KOPT-K1 (cell line): ENCODE data around the gene RSAD2.

Experiments used
- H3K27ac ChIP-seq: fragments of 200-600 bp; sonication (generic); 2 replicates; pipeline ENCODE4 v1.5.1; 2016; ENCODE audit warnings: antibody characterized with exemption, mild to moderate bottlenecking, low read depth, low read length; ENCODE audit not compliant: poor library complexity, severe bottlenecking
- H3K36me3 ChIP-seq: fragments of 200-600 bp; sonication (generic); 2 replicates; pipeline ENCODE4 v1.5.1; 2017; ENCODE audit warnings: antibody characterized with exemption, mild to moderate bottlenecking, low read length, moderate library complexity; ENCODE audit not compliant: insufficient read depth
- H3K9me3 ChIP-seq: fragments of 200-600 bp; sonication (generic); 2 replicates; pipeline ENCODE4 v1.5.1; 2017; ENCODE audit warnings: antibody characterized with exemption, low read length, mild to moderate bottlenecking; ENCODE audit not compliant: insufficient read depth, poor library complexity, severe bottlenecking

RSAD2 gene

GRCh38 chr2:6923319-6923718 is 45.7 kb downstream of the RSAD2 start:
- Histone ChIP-seq H3K36me3 (peaks cover 19% of the 10 kb centered on the region), H3K27ac (no peak overlapping the region), H3K9me3 (no peaks in the 10 kb centered on the region)

GRCh38 chr2:6924101-6924923 is 46.7 kb downstream of the RSAD2 start:
- H3K27ac ChIP-seq: peak overlapping the region; percentile 15
- H3K9me3 ChIP-seq: no peaks in the 10 kb centered on the region
- peaks cover 19% of the 10 kb centered on the region for H3K36me3 ChIP-seq

GRCh38 chr2:6924924-6925409 is 47.4 kb downstream of the RSAD2 start:
- H3K9me3 ChIP-seq: no peaks in the 10 kb centered on the region
- H3K36me3 ChIP-seq: peaks cover 19% of the 10 kb centered on the region
- peak overlapping the region; percentile 15 for H3K27ac ChIP-seq

GRCh38 chr2:6926071-6926732 is 48.6 kb downstream of the RSAD2 start:
- Histone ChIP-seq H3K9me3 (no peaks in the 10 kb centered on the region), H3K27ac (no peak overlapping the region), H3K36me3 (peaks cover 22% of the 10 kb centered on the region)

GRCh38 chr2:6927186-6927585 is 49.6 kb downstream of the RSAD2 start:
- H3K27ac ChIP-seq: no peak overlapping the region

GRCh38 chr2:6927753-6928152 is 50.2 kb downstream of the RSAD2 start:
- Histone ChIP-seq H3K36me3 (peaks cover 18% of the 10 kb centered on the region), H3K9me3 (no peaks in the 10 kb centered on the region), H3K27ac (no peak overlapping the region)

More at GRCh38 chr2:6927186-6927585, 49.6 kb downstream of the RSAD2 start:
- Histone ChIP-seq H3K9me3 (no peaks in the 10 kb centered on the region), H3K36me3 (peaks cover 18% of the 10 kb centered on the region)

- no peak overlapping the region for H3K27ac ChIP-seq
- H3K9me3 ChIP-seq: no peaks in the 10 kb centered on the region
- peaks cover 14% of the 10 kb centered on the region for H3K36me3 ChIP-seq
These were observed 50.9 kb downstream of the RSAD2 start for GRCh38 chr2:6928452-6928851.

GRCh38 chr2:6929196-6929819 is 51.7 kb downstream of the RSAD2 start:
- Histone ChIP-seq H3K27ac (no peak overlapping the region), H3K9me3 (no peaks in the 10 kb centered on the region), H3K36me3 (peaks cover 13% of the 10 kb centered on the region)

GRCh38 chr2:6930923-6931647 is 53.5 kb downstream of the RSAD2 start:
- Histone ChIP-seq H3K36me3 (peaks cover 13% of the 10 kb centered on the region), H3K27ac (no peak overlapping the region), H3K9me3 (no peaks in the 10 kb centered on the region)

GRCh38 chr2:6931753-6932152 is 54.2 kb downstream of the RSAD2 start:
- Histone ChIP-seq H3K27ac (no peak overlapping the region), H3K9me3 (no peaks in the 10 kb centered on the region), H3K36me3 (peaks cover 13% of the 10 kb centered on the region)

- Histone ChIP-seq H3K27ac (no peak overlapping the region), H3K36me3 (peaks cover 13% of the 10 kb centered on the region), H3K9me3 (no peaks in the 10 kb centered on the region)
These were observed 54.6 kb downstream of the RSAD2 start for GRCh38 chr2:6932206-6932605.

GRCh38 chr2:6932828-6933227 is 55.3 kb downstream of the RSAD2 start:
- Histone ChIP-seq H3K36me3 (peaks cover 10% of the 10 kb centered on the region), H3K27ac (no peak overlapping the region), H3K9me3 (no peaks in the 10 kb centered on the region)

- Histone ChIP-seq H3K27ac (no peak overlapping the region), H3K9me3 (no peaks in the 10 kb centered on the region), H3K36me3 (peaks cover 8% of the 10 kb centered on the region)
These were observed 56.3 kb downstream of the RSAD2 start for GRCh38 chr2:6933911-6934310.

GRCh38 chr2:6934345-6934744 is 56.8 kb downstream of the RSAD2 start:
- Histone ChIP-seq H3K36me3 (peaks cover 8% of the 10 kb centered on the region), H3K9me3 (no peaks in the 10 kb centered on the region), H3K27ac (no peak overlapping the region)
